ENCODE results near the gene PIH1D2.
"Not testable (repeated sequence)": the region's sequence is repeated elsewhere in the genome, so short reads cannot be mapped to it uniquely, and the experiment has no call there.

The PIH1D2 gene

GRCh38 chr11:112073941-112074811 is at the start of gene PIH1D2, which contains the start of gene NKAPD1:
Gene PIH1D2, minus strand, starts transcription at chr11:112074017. Its CDS starts 843 bp downstream, at chr11:112073174.
Gene NKAPD1, plus strand, starts transcription at chr11:112074299. Its CDS starts 1,276 bp downstream, at chr11:112075575.
- DNase-seq (ENCODE audit: low spot score): peak; percentile 77
- Mint-ChIP-seq H3K9me3 (no peaks in the 10 kb centered on the region), H3K27ac (peak within 1 kb of the TSS; percentile 93), H3K36me3 (ENCODE audit: low read depth) (peaks cover 21% of the 10 kb centered on the region), H3K27me3 (ENCODE audit: low read depth) (peaks cover 3% of the 10 kb centered on the region), H3K4me3 (peak within 1 kb of the TSS; percentile 95), H3K4me1 (ENCODE audit: low read depth) (peaks cover 26% of the 10 kb centered on the region)

- H3K36me3 Mint-ChIP-seq (ENCODE audit: low read depth): no peaks in the 10 kb centered on the region
- H3K27me3 Mint-ChIP-seq (ENCODE audit: low read depth): peaks cover 2% of the 10 kb centered on the region
- DNase-seq (ENCODE audit: low spot score): no peak
- H3K9me3 Mint-ChIP-seq: no peaks in the 10 kb centered on the region
- H3K4me1 Mint-ChIP-seq (ENCODE audit: low read depth): peaks cover 8% of the 10 kb centered on the region
- no peak overlapping the region for H3K4me3 Mint-ChIP-seq
- H3K27ac Mint-ChIP-seq: no peak overlapping the region
Observed at GRCh38 chr11:112123129-112123528, 49.3 kb upstream of the PIH1D2 start.

DNA sequence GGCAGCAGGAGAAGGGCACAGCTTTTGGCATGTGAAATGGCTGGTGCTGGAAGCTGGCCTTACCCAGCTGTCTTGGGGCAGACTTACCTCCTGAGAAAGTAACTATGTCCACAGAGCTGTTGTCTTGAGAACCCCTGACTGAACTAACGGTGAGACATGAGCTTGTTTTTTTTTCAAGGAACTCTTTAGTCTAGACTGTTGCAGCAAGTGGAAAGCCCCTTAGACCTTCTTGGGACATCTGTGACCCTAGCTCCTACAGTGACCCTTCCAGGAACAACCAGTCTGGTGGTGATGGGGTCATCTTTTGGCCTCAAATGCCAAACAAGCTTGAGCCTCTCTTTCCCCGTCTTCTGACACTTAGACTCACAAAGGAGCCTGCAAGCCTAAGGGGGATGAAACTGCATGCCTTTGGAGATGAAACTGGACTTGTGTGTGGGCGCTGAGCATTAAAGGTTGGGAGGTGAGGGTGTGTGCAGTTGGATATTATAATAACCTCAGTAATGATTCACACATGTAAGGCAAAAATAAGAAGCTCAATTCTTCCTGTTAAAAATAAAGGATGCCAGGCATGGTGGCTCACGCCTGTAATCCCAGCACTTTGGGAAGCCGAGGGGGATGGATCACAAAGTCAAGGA is 48.3 kb upstream of the PIH1D2 start:
- H3K9me3 Mint-ChIP-seq: no peaks in the 10 kb centered on the region
- no peak overlapping the region for H3K27ac Mint-ChIP-seq
- no peak for DNase-seq (ENCODE audit: low spot score)
- no peak overlapping the region for H3K4me3 Mint-ChIP-seq
- H3K36me3 Mint-ChIP-seq (ENCODE audit: low read depth): no peaks in the 10 kb centered on the region
- H3K4me1 Mint-ChIP-seq (ENCODE audit: low read depth): peaks cover 8% of the 10 kb centered on the region
- peaks cover 2% of the 10 kb centered on the region for H3K27me3 Mint-ChIP-seq (ENCODE audit: low read depth)

DNA sequence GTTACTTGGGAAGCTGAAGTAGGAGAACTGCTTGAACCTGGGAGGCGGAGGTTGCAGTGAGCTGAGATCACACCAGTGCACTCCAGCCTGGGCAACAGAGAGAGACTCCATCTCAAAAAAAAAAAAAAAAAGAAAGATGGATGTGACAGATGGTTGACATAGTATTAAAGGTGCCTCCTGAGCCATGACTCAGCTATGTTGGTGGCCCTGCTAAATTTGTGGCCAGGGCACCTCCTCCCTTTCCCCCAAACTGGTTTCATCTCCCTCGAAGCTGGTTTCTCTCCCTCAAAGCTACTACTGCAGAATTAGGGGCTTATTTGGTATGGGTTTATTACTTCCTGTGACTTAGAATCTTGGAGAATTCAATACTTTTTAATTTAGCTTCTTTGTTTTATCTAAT is 44.4 kb upstream of the PIH1D2 start:
- Mint-ChIP-seq H3K27me3 (ENCODE audit: low read depth) (peaks cover 2% of the 10 kb centered on the region), H3K4me3 (no peak overlapping the region), H3K36me3 (ENCODE audit: low read depth) (no peaks in the 10 kb centered on the region), H3K4me1 (ENCODE audit: low read depth) (peaks cover 8% of the 10 kb centered on the region), H3K9me3 (no peaks in the 10 kb centered on the region), H3K27ac (no peak overlapping the region)
- no peak for DNase-seq (ENCODE audit: low spot score)

DNA sequence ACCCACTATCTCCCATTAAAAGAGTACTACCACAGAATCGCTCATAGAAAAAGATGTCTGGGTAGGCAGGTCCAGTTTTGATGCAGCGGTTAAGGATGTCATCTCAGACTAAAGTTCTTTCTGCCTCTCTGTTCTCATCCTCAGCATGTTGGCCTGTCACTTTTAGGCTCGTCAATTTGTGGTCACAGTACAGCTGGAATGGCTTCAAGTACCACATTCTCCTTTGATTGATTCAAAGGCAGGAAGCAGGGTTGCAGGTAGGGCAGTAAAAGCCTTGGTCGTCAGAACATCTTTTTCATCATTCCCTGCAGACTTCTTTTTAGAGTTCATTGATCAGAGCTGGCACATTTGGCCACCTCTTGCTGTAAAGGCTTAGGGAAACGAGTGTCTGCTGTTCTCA is 41.6 kb upstream of the PIH1D2 start:
- Mint-ChIP-seq H3K9me3 (no peaks in the 10 kb centered on the region), H3K27me3 (ENCODE audit: low read depth) (no peaks in the 10 kb centered on the region), H3K36me3 (ENCODE audit: low read depth) (no peaks in the 10 kb centered on the region), H3K4me1 (ENCODE audit: low read depth) (peaks cover 8% of the 10 kb centered on the region), H3K27ac (no peak overlapping the region), H3K4me3 (no peak overlapping the region)
- DNase-seq (ENCODE audit: low spot score): no peak

- H3K4me3 Mint-ChIP-seq: no peak overlapping the region
- DNase-seq (ENCODE audit: low spot score): no peak
- H3K27ac Mint-ChIP-seq: no peak overlapping the region
- H3K9me3 Mint-ChIP-seq: no peaks in the 10 kb centered on the region
- H3K4me1 Mint-ChIP-seq (ENCODE audit: low read depth): peaks cover 5% of the 10 kb centered on the region
- no peaks in the 10 kb centered on the region for H3K36me3 Mint-ChIP-seq (ENCODE audit: low read depth)
- no peaks in the 10 kb centered on the region for H3K27me3 Mint-ChIP-seq (ENCODE audit: low read depth)
Observed at GRCh38 chr11:112114460-112114859, 40.6 kb upstream of the PIH1D2 start.

DNA sequence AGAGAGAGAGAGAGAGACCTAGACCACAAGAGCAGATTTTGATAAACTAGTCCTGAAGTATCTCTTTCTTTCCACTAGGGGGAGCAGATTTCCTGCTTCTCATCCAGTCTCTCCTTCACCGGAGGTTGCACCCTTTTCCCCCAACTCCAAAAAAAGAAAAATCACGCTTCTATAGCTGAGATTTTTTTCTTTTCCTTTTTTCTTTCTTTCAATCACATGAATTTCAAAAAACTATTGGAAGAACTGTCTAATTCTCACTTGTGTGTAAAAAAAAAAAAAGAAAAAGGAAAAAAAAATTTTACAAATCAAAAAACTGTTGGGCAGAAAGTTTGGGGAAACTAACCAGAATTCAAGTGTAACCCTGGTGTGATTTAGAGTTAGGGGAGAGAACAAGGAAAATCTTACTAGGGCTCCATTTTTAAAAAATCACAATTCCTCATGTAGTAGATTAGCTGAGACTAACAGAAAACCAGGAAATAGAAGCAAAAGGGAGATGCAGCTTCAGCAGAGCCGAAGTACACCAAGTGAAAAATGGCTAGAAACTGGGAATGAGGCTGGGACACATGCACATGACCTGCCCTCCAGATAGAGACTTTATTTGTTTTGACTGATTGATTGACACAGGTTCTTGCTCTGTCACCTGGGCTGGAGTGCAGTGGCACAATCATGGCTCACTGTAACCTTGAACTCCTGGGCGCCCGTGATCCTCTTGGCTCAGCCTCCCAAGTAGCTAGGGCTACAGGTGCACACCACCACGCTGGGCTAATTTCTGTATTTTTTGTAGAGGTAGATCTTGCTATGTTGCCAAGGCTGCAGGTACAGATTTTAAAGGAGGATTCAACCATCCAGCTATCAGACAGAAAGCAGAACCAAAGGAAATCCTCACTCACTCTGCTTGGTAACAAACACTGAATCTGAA is 40.0 kb upstream of the PIH1D2 start:
- no peaks in the 10 kb centered on the region for H3K27me3 Mint-ChIP-seq (ENCODE audit: low read depth)
- H3K9me3 Mint-ChIP-seq: no peaks in the 10 kb centered on the region
- H3K36me3 Mint-ChIP-seq (ENCODE audit: low read depth): no peaks in the 10 kb centered on the region
- H3K4me3 Mint-ChIP-seq: no peak overlapping the region
- peaks cover 5% of the 10 kb centered on the region for H3K4me1 Mint-ChIP-seq (ENCODE audit: low read depth)
- no peak for DNase-seq (ENCODE audit: low spot score)
- H3K27ac Mint-ChIP-seq: no peak overlapping the region

- no peak for DNase-seq (ENCODE audit: low spot score)
- no peak overlapping the region for H3K4me3 Mint-ChIP-seq
- no peaks in the 10 kb centered on the region for H3K36me3 Mint-ChIP-seq (ENCODE audit: low read depth)
- no peaks in the 10 kb centered on the region for H3K27me3 Mint-ChIP-seq (ENCODE audit: low read depth)
- no peaks in the 10 kb centered on the region for H3K9me3 Mint-ChIP-seq
- H3K4me1 Mint-ChIP-seq (ENCODE audit: low read depth): no peaks in the 10 kb centered on the region
- H3K27ac Mint-ChIP-seq: no peak overlapping the region
Observed at GRCh38 chr11:112106070-112106469, 32.3 kb upstream of the PIH1D2 start.

GRCh38 chr11:112103446-112103845 is 29.6 kb upstream of the PIH1D2 start:
- no peaks in the 10 kb centered on the region for H3K9me3 Mint-ChIP-seq
- DNase-seq (ENCODE audit: low spot score): no peak
- no peaks in the 10 kb centered on the region for H3K4me1 Mint-ChIP-seq (ENCODE audit: low read depth)
- H3K36me3 Mint-ChIP-seq (ENCODE audit: low read depth): no peaks in the 10 kb centered on the region
- no peaks in the 10 kb centered on the region for H3K27me3 Mint-ChIP-seq (ENCODE audit: low read depth)
- no peak overlapping the region for H3K4me3 Mint-ChIP-seq
- H3K27ac Mint-ChIP-seq: no peak overlapping the region

GRCh38 chr11:112100462-112100861 is 26.6 kb upstream of the PIH1D2 start:
- H3K9me3 Mint-ChIP-seq: no peaks in the 10 kb centered on the region
- no peaks in the 10 kb centered on the region for H3K4me1 Mint-ChIP-seq (ENCODE audit: low read depth)
- no peak for DNase-seq (ENCODE audit: low spot score)
- H3K4me3 Mint-ChIP-seq: no peak overlapping the region
- no peaks in the 10 kb centered on the region for H3K27me3 Mint-ChIP-seq (ENCODE audit: low read depth)
- peaks cover 5% of the 10 kb centered on the region for H3K36me3 Mint-ChIP-seq (ENCODE audit: low read depth)
- H3K27ac Mint-ChIP-seq: no peak overlapping the region

DNA sequence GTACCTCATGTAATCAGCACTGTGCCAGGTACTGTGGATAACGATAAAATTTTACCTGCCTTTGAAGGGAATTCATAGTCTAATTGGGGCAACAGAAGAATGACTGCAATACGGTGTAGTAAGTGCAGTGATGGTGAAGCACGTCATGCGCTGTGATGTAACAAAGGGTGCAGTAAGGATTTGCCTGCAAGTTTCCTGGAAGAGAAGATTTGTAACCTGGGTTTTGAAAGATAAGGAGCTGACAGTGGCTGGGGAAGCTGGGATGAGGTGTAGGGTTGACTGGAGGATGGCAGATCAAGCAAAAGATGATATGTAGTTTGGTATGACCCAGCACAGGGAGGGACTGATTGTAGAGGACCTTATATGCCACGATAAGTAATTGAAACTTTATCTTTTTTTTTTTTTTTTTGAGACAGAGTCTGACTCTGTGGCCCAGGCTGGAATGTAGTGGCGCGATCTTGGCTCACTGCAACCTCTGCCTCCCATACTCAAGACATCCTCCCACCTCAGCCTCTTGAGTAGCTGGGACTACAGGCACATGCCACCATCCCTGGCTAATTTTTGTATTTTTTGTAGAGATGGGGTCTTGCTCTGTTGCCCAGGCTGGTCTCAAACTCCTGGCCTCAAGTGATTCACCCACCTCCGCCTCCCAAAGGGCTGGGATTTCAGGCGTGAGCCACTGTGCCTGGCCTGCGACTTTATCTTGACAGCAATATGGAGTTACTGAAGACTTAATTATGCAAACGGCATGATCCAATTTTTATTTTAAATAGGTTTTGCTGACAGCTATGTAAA is 24.1 kb upstream of the PIH1D2 start:
- Mint-ChIP-seq H3K27ac (no peak overlapping the region), H3K4me3 (no peak overlapping the region), H3K9me3 (no peaks in the 10 kb centered on the region), H3K36me3 (ENCODE audit: low read depth) (peaks cover 12% of the 10 kb centered on the region), H3K4me1 (ENCODE audit: low read depth) (no peaks in the 10 kb centered on the region), H3K27me3 (ENCODE audit: low read depth) (no peaks in the 10 kb centered on the region)
- DNase-seq (ENCODE audit: low spot score): no peak

- Mint-ChIP-seq H3K27me3 (ENCODE audit: low read depth) (no peaks in the 10 kb centered on the region), H3K36me3 (ENCODE audit: low read depth) (peaks cover 23% of the 10 kb centered on the region), H3K4me3 (no peak overlapping the region), H3K27ac (no peak overlapping the region), H3K9me3 (no peaks in the 10 kb centered on the region), H3K4me1 (ENCODE audit: low read depth) (no peaks in the 10 kb centered on the region)
- no peak for DNase-seq (ENCODE audit: low spot score)
Observed at GRCh38 chr11:112096194-112096593, 22.4 kb upstream of the PIH1D2 start.

DNA sequence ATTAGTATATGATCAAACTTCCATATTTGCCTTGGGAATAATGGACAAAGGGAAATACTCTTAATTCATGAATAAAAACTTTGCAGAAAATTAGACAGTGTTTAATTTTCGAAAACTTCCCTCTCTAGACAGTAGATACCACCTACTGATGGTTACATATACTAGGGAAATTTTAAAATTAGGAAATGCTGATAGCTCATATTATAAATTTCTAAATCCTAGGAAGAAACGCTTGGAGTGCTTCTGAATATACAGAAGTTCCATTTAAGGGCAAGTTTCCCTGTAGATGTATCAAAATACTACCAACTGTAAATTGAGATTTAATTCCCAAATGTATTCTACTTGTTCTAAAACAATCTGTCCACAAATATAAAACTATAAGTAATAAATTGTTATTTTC is 21.5 kb upstream of the PIH1D2 start:
- not testable (repeated sequence) for H3K27me3 Mint-ChIP-seq (ENCODE audit: low read depth); H3K4me1 Mint-ChIP-seq (ENCODE audit: low read depth); H3K4me3 Mint-ChIP-seq; H3K27ac Mint-ChIP-seq; DNase-seq (ENCODE audit: low spot score); H3K9me3 Mint-ChIP-seq
- peaks cover 28% of the 10 kb centered on the region for H3K36me3 Mint-ChIP-seq (ENCODE audit: low read depth)
